ENCODE results near the gene SETX.
A peak's percentile ranks its signal among the peaks of the same experiment; 100 is the strongest.

The SETX gene

GRCh38 chr9:132351404-132352045 lies 3.3 kb downstream of the SETX start:
- TF ChIP-seq, protein P1, sequence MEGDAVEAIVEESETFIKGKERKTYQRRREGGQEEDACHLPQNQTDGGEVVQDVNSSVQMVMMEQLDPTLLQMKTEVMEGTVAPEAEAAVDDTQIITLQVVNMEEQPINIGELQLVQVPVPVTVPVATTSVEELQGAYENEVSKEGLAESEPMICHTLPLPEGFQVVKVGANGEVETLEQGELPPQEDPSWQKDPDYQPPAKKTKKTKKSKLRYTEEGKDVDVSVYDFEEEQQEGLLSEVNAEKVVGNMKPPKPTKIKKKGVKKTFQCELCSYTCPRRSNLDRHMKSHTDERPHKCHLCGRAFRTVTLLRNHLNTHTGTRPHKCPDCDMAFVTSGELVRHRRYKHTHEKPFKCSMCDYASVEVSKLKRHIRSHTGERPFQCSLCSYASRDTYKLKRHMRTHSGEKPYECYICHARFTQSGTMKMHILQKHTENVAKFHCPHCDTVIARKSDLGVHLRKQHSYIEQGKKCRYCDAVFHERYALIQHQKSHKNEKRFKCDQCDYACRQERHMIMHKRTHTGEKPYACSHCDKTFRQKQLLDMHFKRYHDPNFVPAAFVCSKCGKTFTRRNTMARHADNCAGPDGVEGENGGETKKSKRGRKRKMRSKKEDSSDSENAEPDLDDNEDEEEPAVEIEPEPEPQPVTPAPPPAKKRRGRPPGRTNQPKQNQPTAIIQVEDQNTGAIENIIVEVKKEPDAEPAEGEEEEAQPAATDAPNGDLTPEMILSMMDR (IDR thresholded peaks at IDR 0.05; ENCODE audit: insufficient read depth, low read depth, low read length, missing control alignments): no peak
- H3K4me3 ChIP-seq (ENCODE audit: low read length): no peak overlapping the region
- peak; percentile 58 for DNase-seq (ENCODE audit: low read depth)

- TF ChIP-seq, protein P1 (IDR thresholded peaks at IDR 0.05; ENCODE audit: insufficient read depth, low read depth, low read length, missing control alignments): no peak
- no peak overlapping the region for H3K4me3 ChIP-seq (ENCODE audit: low read length)
Observed at GRCh38 chr9:132350861-132351315, 3.9 kb downstream of the SETX start.

GRCh38 chr9:132348676-132349075 lies 6.1 kb downstream of the SETX start:
- TF ChIP-seq, protein P1 (IDR thresholded peaks at IDR 0.05; ENCODE audit: insufficient read depth, low read depth, low read length, missing control alignments): no peak
- no peak overlapping the region for H3K4me3 ChIP-seq (ENCODE audit: low read length)
- no peak for DNase-seq (ENCODE audit: low read depth)

More at GRCh38 chr9:132350861-132351315, 3.9 kb downstream of the SETX start:
- DNase-seq (ENCODE audit: low read depth): no peak

- no peak for DNase-seq (ENCODE audit: low read depth)
- no peak overlapping the region for H3K4me3 ChIP-seq (ENCODE audit: low read length)
- TF ChIP-seq, protein P1 (IDR thresholded peaks at IDR 0.05; ENCODE audit: insufficient read depth, low read depth, low read length, missing control alignments): no peak
Observed at GRCh38 chr9:132346177-132346576, 8.6 kb downstream of the SETX start.

DNA sequence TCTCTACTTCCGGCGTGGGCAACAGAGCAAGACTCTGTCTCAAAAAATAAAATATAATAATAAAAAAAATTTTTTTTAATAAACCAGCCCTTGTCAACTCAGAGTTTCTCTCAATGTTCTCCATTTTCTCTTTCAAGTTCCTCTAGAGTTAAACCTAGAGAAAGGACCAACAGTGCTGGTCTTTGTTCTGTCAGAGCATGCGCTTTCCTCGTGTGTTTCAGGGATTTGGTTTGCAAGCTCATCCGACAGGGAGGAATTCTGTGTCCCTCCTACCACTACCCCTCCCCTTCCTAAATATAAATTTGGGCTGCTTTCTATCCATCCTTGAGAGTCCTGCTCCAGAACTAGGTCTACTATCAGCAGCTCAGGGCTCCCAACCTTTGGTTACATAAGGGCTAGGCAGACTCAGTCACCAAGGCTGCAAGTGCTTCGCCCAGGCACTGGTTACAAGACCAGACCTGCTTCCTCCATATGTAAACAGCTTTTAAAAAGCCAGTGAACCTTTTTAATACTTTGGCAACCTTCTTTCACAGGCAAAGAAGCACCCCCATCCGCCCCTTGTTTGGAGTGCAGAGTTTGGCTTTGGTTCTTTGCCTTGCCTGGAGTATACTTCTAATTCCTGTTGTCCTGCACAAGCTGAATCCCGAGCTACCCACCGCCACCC lies 13.5 kb downstream of the SETX start:
- peak; percentile 81 for DNase-seq (ENCODE audit: low read depth)
- no peak overlapping the region for H3K4me3 ChIP-seq (ENCODE audit: low read length)
- TF ChIP-seq, protein P1 (IDR thresholded peaks at IDR 0.05; ENCODE audit: insufficient read depth, low read depth, low read length, missing control alignments): no peak

DNA sequence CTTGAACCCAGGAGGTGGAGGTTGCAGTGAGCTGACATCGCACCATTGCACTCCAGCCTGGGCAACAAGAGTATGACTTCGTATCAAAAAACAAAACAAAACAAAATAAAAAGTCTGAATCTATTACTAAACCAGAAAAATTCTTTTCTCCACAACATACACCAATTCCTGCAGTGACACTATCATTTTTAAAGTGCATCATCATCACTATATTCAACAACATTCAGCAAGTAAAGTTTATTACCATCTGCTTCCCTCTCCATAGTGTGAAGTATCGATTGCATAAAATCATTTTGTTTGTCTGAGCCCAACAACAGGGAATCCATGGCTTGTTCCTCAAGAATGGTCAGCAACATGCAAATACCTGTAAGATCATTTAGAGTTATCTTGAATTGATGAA lies 20.4 kb downstream of the SETX start:
- TF ChIP-seq, protein P1 (IDR thresholded peaks at IDR 0.05; ENCODE audit: insufficient read depth, low read depth, low read length, missing control alignments): no peak
- no peak for DNase-seq (ENCODE audit: low read depth)
- H3K4me3 ChIP-seq (ENCODE audit: low read length): no peak overlapping the region
